Islet precursor cell (in vitro differentiated cells): ENCODE data around the gene IQCM.
A peak's percentile ranks its signal among the peaks of the same experiment; 100 is the strongest.
"Not testable (repeated sequence)": the region's sequence is repeated elsewhere in the genome, so short reads cannot be mapped to it uniquely, and the experiment has no call there.

Experiments used
- DNase-seq: peaks from one replicate; pipeline ENCODE4 v3.0.0-alpha.2; 2018

The IQCM gene

GRCh38 chr4:149409555-149409962, 406.1 kb downstream of the IQCM start:
- DNase-seq, result no peak

DNA sequence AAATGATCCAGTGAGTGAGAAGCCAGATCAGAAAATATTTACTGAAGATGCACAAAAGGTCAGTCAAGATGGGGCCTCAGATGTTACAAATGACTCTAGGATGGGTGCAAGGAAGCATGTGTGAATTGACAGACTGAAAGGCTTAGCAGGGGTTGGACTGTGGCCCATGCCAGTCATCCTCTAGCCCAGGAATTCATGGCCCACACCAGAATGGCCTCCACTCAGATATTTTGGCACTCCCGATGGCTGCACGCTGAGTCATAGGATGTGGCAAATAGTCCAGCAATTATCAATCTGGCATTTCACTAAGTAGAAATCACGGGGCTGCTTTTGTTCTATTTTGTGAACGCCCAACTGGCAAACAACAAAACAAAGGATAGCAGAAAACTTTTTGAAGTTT, 406.5 kb downstream of the IQCM start:
- peak; percentile 59 for DNase-seq

DNA sequence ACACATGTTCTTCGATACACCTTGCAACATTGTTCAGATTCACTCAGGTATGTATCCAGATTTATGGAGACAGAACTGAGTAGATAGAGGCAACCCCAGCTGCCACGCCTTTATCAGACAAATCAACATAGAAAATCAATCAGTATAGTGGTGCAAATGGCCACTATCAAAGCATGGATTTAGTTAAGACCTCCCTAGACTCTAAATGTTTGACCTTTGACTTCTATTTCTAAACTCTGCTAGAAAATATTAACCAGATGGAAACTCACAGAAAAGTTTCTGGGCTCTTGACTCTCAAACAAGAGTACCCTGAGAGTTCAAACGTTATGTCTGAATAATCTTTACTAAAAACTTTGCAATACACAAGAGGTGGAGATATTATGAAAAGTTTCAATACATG, 411.5 kb downstream of the IQCM start:
- no peak for DNase-seq

DNA sequence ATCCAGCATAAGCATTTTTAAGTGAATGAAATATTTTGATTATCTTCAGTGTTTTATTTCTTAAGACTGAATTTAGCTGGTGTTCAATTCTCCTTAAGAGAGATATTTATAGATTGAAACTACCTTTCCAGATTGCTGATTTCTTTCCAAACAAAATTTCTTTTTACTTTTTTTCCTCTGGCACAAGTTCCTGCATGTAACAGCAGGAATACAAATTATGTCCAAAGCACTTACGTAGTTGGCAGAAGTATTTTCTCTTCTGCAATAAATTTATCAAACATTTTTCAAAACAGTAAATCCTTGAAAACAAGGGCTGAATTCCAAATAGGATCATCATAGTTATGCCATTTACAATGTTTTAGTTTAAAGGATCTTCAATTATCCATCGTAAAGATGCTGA, 412.6 kb downstream of the IQCM start:
- no peak for DNase-seq

GRCh38 chr4:149398993-149399392, 416.6 kb downstream of the IQCM start:
- DNase-seq, result no peak

GRCh38 chr4:149370785-149371420, 444.7 kb downstream of the IQCM start:
- DNase-seq, result peak; percentile 73

GRCh38 chr4:149370002-149370401, 445.6 kb downstream of the IQCM start:
- no peak for DNase-seq

GRCh38 chr4:149353241-149353640, 462.4 kb downstream of the IQCM start:
- DNase-seq, result no peak

GRCh38 chr4:149349541-149349940, 466.1 kb downstream of the IQCM start:
- no peak for DNase-seq

- DNase-seq, result no peak
These were observed 468.5 kb downstream of the IQCM start for GRCh38 chr4:149347139-149347538.

DNA sequence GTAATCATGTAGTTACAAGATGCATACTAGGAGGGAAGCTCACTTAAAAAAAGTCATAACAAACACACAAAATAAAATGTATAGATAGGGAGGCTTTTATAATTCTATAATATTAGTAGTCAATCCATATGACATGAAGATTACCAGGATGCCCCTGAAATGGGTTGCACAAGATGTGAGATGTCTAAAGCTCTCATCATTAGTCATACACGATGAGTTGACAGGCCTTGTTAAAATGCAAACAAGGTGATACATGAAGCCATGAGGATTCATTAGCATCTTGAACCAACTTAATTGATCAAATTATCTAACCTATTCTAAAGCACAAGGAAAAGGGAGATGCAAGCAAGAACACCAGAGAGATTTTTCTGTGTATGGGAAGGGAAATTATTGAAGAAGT, 470.2 kb downstream of the IQCM start:
- DNase-seq, result no peak

DNA sequence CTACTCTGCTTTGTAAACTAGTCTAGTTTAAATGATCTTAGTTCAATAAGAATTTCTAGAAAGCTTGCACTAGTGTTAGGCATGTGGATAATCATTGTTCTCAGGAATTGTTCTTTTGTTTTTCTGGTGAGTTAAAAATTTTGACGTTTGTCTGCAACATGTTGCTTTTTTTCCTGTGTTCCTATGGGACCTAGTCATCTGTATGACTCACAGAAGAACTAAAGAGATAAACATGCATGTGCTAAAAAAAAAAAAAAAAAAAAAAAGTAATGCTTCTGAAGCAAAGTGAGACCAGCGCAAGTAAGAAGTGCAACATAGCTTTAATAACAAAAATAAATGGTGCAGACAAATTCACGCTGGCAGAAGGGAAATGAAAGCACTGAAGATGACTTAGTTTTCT, 471.2 kb downstream of the IQCM start:
- DNase-seq, result no peak

DNA sequence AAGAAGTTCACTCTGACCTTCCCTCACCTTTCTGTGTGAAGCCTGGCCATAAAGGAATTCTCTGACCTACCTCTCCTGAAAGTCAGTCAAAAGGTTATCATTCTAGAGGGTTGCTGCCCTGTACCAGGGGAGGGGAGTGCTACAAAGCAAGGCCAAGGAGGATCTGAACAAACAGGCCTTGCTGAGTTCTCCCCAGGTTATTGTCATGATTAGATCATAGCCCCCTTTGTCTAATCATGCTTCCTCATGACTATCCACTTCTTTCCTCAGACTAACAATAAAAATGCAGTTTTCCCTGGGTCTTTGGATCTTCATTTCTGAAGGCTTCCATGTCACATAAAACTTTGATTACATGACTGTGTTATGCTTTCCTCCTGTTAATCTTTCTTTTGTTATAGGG, 472.0 kb downstream of the IQCM start:
- DNase-seq, result no peak

DNA sequence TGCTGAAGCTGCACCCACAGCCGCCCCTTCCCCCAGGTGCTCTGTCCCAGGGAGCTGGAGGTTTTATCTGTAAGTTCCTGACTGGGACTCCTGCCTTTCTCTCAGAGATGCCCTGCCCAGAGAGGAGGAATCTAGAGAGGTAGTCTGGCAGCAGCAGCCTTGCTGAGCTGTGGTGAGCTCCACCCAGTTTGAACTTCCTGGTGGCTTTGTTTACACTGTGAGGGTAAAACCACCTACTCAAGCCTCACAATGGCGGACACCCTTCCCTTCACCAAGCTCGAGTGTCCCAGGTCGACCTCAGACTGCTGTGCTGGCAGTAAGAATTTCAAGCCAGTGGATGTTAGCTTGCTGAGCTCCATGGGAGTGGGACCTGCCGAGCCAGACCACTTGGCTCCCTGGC, 474.5 kb downstream of the IQCM start:
- not testable (repeated sequence) for DNase-seq

- no peak for DNase-seq
These were observed 487.5 kb downstream of the IQCM start for GRCh38 chr4:149328161-149328560.

GRCh38 chr4:149322203-149322602, 493.4 kb downstream of the IQCM start:
- no peak for DNase-seq

DNA sequence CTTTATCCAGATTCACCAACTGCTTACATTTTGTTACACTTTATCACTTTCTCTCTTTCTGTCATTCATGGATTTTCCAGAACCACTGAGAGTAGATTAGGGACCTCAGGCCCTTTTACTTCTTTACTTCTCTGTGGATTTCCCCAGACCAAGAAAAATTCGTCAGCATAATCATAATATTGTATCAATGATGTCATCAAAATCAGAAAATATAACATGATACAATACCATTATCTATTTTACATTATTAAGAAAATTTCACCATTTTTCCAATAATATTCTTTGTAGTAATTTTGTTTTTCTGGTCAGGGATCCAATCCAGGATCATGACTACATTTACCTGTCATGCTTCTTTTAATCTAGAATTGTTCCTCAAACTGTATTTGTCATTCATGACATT, 494.2 kb downstream of the IQCM start:
- DNase-seq, result no peak

DNA sequence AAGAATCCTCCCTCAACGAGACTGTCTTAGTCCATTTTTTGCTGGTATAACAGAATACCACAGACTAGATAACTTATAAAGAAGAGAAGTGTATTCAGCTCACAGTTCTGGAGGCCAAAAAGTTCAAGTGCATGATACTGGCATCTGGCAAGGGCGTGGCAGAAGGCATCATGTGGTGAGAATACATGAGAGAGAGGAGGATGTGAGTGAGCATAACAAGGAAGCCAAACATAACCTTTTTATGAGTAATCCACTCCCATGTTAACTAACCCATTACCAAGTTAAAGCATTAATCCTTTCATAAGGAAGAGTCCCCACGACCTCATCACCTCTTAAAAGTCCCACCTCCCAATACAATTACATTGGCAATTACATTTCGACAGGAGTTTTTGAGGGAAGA, 504.6 kb downstream of the IQCM start:
- DNase-seq, result no peak

GRCh38 chr4:149306537-149306936, 509.1 kb downstream of the IQCM start:
- DNase-seq, result no peak
